GM19328 (cell line): ENCODE data around the gene COL25A1.

ENCODE experiments used
- ATAC-seq: cut with Tn5 transposase; IDR thresholded peaks from one replicate; pipeline ENCODE4 v1.9.1; 2021; ENCODE audit warnings: mild to moderate bottlenecking, moderate library complexity; ENCODE audit not compliant: unreplicated experiment

COL25A1 gene

GRCh38 chr4:108786351-108786750, 516.1 kb downstream of the COL25A1 start:
- ATAC-seq = no peak

- ATAC-seq = no peak
These were observed 518.6 kb downstream of the COL25A1 start for GRCh38 chr4:108783665-108784463.

GRCh38 chr4:108779958-108780357, 522.5 kb downstream of the COL25A1 start:
- no peak for ATAC-seq

- ATAC-seq = no peak
These were observed 525.1 kb downstream of the COL25A1 start for GRCh38 chr4:108777388-108777787.

- ATAC-seq = no peak
These were observed 526.5 kb downstream of the COL25A1 start for GRCh38 chr4:108775921-108776320.

GRCh38 chr4:108774809-108775530, 527.5 kb downstream of the COL25A1 start:
- ATAC-seq = no peak

- ATAC-seq = no peak
These were observed 530.1 kb downstream of the COL25A1 start for GRCh38 chr4:108772402-108772801.

- no peak for ATAC-seq
These were observed 536.4 kb downstream of the COL25A1 start for GRCh38 chr4:108766058-108766457.

GRCh38 chr4:108763986-108764385, 538.5 kb downstream of the COL25A1 start:
- no peak for ATAC-seq

- no peak for ATAC-seq
These were observed 539.2 kb downstream of the COL25A1 start for GRCh38 chr4:108763226-108763593.

GRCh38 chr4:108762559-108763225, 539.8 kb downstream of the COL25A1 start, which contains the start of gene ETNPPL:
TSS of gene ETNPPL (minus strand) at chr4:108763053. CDS start at chr4:108762898, 155 bp downstream.
- ATAC-seq = no peak
